GM23338 (cell line): Measurements from ENCODE around the gene NPEPL1. TPM values are rescaled to one million over a fixed set of nuclear protein-coding genes. Genes with fewer than 3 reads are reported as not detected.
A peak's percentile ranks its signal among the peaks of the same experiment; 100 is the strongest.

Experiments used
- ATAC-seq: fragments of 200-7000 bp; cut with Tn5 transposase; 3 replicates; pipeline ENCODE4 v1.9.1; 2020
- DNase-seq: peaks from one replicate; pipeline ENCODE4 v3.0.0-alpha.2; 2015; ENCODE audit warnings: low spot score
- H2AFZ ChIP-seq: fragments of 200-600 bp; sonication (generic); 2 replicates; pipeline ENCODE4 v1.8.0; 2016; ENCODE audit warnings: antibody characterized with exemption, mild to moderate bottlenecking, moderate library complexity
- H3F3A ChIP-seq: fragments of 200-600 bp; sonication (generic); replicated peaks from 2 replicates; pipeline ENCODE4 v1.8.0; 2017; ENCODE audit warnings: antibody characterized with exemption, mixed run types, low read depth
- H3K27ac ChIP-seq: fragments of 200-600 bp; sonication (generic); 2 replicates; pipeline ENCODE4 v1.6.1; 2016; ENCODE audit warnings: low read depth
- H3K27me3 ChIP-seq: fragments of 200-600 bp; sonication (generic); 2 replicates; pipeline ENCODE4 v1.8.0; 2016; ENCODE audit warnings: mild to moderate bottlenecking, mixed run types, moderate library complexity; ENCODE audit not compliant: insufficient read depth
- H3K36me3 ChIP-seq: fragments of 200-600 bp; sonication (generic); 2 replicates; pipeline ENCODE4 v1.8.0; 2016; ENCODE audit warnings: mild to moderate bottlenecking; ENCODE audit not compliant: insufficient read depth
- H3K4me1 ChIP-seq: fragments of 200-600 bp; sonication (generic); 2 replicates; pipeline ENCODE4 v1.8.0; 2016; ENCODE audit warnings: mild to moderate bottlenecking, moderate library complexity; ENCODE audit not compliant: insufficient read depth
- H3K4me2 ChIP-seq: fragments of 200-600 bp; sonication (generic); 2 replicates; pipeline ENCODE4 v1.7.1; 2017; ENCODE audit warnings: mixed run types
- H3K4me3 ChIP-seq: fragments of 200-600 bp; sonication (generic); 2 replicates; pipeline ENCODE4 v1.6.1; 2016; ENCODE audit warnings: mixed run types
- H3K79me2 ChIP-seq: fragments of 200-600 bp; sonication (generic); replicated peaks from 2 replicates; pipeline ENCODE4 v1.8.0; 2017; ENCODE audit warnings: mild to moderate bottlenecking; ENCODE audit not compliant: insufficient read depth
- H3K9me2 ChIP-seq: fragments of 200-600 bp; sonication (generic); 2 replicates; pipeline ENCODE4 v1.8.0; 2017; ENCODE audit not compliant: insufficient read depth
- H4K20me1 ChIP-seq: fragments of 200-600 bp; sonication (generic); replicated peaks from 2 replicates; pipeline ENCODE4 v1.8.0; 2017; ENCODE audit warnings: mild to moderate bottlenecking; ENCODE audit not compliant: insufficient read depth
- H3K27ac Mint-ChIP-seq: 2 replicates; pipeline ENCODE4 v1.8.0; 2020; ENCODE audit warnings: inconsistent platforms, mild to moderate bottlenecking, moderate library complexity, mixed read lengths
- H3K27me3 Mint-ChIP-seq: 3 replicates; pipeline ENCODE4 v1.8.0; 2022; ENCODE audit warnings: low read depth, mild to moderate bottlenecking, moderate library complexity, mixed read lengths, inconsistent platforms; ENCODE audit not compliant: insufficient read depth, poor library complexity
- H3K36me3 Mint-ChIP-seq: 3 replicates; pipeline ENCODE4 v1.8.0; 2021; ENCODE audit warnings: low read depth, mild to moderate bottlenecking, inconsistent platforms, moderate library complexity, mixed read lengths
- H3K4me1 Mint-ChIP-seq: 3 replicates; pipeline ENCODE4 v1.8.0; 2020; ENCODE audit warnings: mild to moderate bottlenecking, inconsistent platforms, mixed read lengths
- H3K4me3 Mint-ChIP-seq: 3 replicates; pipeline ENCODE4 v1.8.0; 2021; ENCODE audit warnings: moderate library complexity, mild to moderate bottlenecking, inconsistent platforms, mixed read lengths
- H3K9me3 Mint-ChIP-seq: 3 replicates; pipeline ENCODE4 v1.8.0; 2020; ENCODE audit warnings: moderate library complexity, mild to moderate bottlenecking, inconsistent platforms, mixed read lengths
- CREB1 ChIP-seq: fragments of 250-450 bp; sonication (Bioruptor Pico); IDR thresholded peaks from 2 replicates; pipeline ENCODE4 v1.5.0; 2020; ENCODE audit warnings: low read depth, mild to moderate bottlenecking, moderate library complexity
- EZH2 ChIP-seq: fragments of 200-600 bp; sonication (generic); IDR thresholded peaks from one replicate; pipeline ENCODE4 v1.8.0; 2017; ENCODE audit warnings: antibody characterized with exemption, mild to moderate bottlenecking, low read depth; ENCODE audit not compliant: unreplicated experiment
- NANOG ChIP-seq: IDR thresholded peaks from 2 replicates; pipeline ENCODE4 v1.6.1; 2016; ENCODE audit warnings: antibody characterized with exemption, borderline replicate concordance
- POLR2AphosphoS5 ChIP-seq: IDR thresholded peaks from 2 replicates; pipeline ENCODE4 v1.6.1; 2016; ENCODE audit warnings: antibody characterized with exemption, low read depth
- REST ChIP-seq: IDR thresholded peaks from one replicate; pipeline ENCODE4 v1.6.1; 2018; ENCODE audit warnings: antibody characterized with exemption; ENCODE audit not compliant: unreplicated experiment
- STAT1 ChIP-seq: IDR thresholded peaks from one replicate; pipeline ENCODE4 v1.6.1; 2016; ENCODE audit warnings: antibody characterized with exemption; ENCODE audit not compliant: unreplicated experiment
- ZNF114 ChIP-seq: fragments of 250-450 bp; sonication (Bioruptor Pico); IDR thresholded peaks from 2 replicates; pipeline ENCODE4 v1.5.0; 2020; ENCODE audit warnings: mild to moderate bottlenecking, moderate library complexity
- ZNF331 ChIP-seq: fragments of 250-450 bp; sonication (Bioruptor Pico); IDR thresholded peaks from 2 replicates; pipeline ENCODE4 v1.5.0; 2020; ENCODE audit warnings: low read depth, mild to moderate bottlenecking, moderate library complexity
- polyA plus RNA-seq: library from polyadenylated mRNA; unstranded; fragments of >200 nt; fragmentation: Nextera tagmentation; extraction: Ambion mirVana; gene quantifications from 2 replicates; pipeline ENCODE4 v1.2.1, GENCODE V29; 2016
- total RNA-seq: library from RNA; depleted of rRNA; stranded (reverse); fragments of >200 nt; shearing (Covaris generic); gene quantifications from 2 replicates; pipeline ENCODE4 v1.2.3, GENCODE V29; 2014
- TF ChIP-seq, protein P1 (sequence below), 2 experiments: fragments of 200-600 bp in 1 of 2; sonication (generic) in 1 of 2; conservative IDR thresholded peaks; 2 replicates each; pipeline versions ENCODE4 v1.5.1 to v1.6.1; 2016 to 2017; ENCODE audit warnings: antibody characterized with exemption in 2 of 2, low read depth in 2 of 2, mild to moderate bottlenecking in 2 of 2, moderate library complexity in 1 of 2
- TF ChIP-seq, protein P2 (sequence below): fragments of 250-450 bp; sonication (Bioruptor Pico); IDR thresholded peaks from 2 replicates; pipeline ENCODE4 v1.5.0; 2020; ENCODE audit warnings: mild to moderate bottlenecking, moderate library complexity

The NPEPL1 gene
- total and polyA plus RNA-seq, 2 experiments from 2014 or later: 23.5 to 30.0 TPM

- TF ChIP-seq REST: no peak
- no peak for TF ChIP-seq STAT1
- TF ChIP-seq CREB1: no peak
- no peak for TF ChIP-seq POLR2AphosphoS5
- no peak for TF ChIP-seq EZH2
Observed at GRCh38 chr20:58651559-58651945, 41.0 kb upstream of the NPEPL1 start (continued).

DNA sequence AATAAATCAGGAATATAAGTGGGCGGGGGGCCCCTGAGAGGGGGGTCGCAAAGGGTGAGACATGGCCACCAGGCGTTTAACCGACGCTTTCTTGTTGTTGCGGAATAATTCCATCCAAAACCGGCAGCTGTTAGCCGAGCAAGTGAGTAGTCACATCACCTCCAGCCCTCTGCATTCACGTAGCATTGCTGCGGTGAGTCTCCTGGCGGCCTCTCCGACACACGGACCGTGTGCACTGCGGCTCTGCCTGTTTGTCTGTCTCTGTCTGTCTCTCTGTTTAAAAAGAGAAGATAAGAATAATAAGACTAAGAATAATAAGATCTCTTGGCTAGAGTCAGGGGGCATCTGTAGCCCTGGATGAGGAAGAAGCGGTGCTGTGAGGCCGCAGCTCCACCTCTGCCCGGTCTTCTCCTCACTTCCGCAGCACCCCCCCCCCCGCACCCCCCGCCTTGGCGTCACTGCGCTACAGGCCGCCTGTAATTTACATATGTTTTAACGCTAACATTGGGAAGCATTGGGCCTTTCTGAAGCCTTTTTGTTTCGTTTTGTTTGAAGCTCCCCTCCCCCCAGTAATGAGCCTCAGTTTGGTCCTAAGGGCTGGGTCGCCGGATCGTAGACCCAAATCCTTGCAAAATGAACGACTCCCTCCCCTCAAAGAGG is 40.5 kb upstream of the NPEPL1 start:
- Histone ChIP-seq H2AFZ (no peak overlapping the region), H3K79me2 (peaks cover 54% of the 10 kb centered on the region)
- peaks cover 3% of the 10 kb centered on the region; the same call in 2 of the 3 replicates for H3K9me3 Mint-ChIP-seq
- TF ChIP-seq NANOG (peak; percentile 24; the same call in 1 of the 2 replicates), CREB1 (peak; percentile 78), POLR2AphosphoS5 (peak; percentile 50), ZNF331 (no peak), ZNF114 (CRISPR knock-in tag) (no peak), EZH2 (no peak), STAT1 (no peak)
- TF ChIP-seq, protein P1, sequence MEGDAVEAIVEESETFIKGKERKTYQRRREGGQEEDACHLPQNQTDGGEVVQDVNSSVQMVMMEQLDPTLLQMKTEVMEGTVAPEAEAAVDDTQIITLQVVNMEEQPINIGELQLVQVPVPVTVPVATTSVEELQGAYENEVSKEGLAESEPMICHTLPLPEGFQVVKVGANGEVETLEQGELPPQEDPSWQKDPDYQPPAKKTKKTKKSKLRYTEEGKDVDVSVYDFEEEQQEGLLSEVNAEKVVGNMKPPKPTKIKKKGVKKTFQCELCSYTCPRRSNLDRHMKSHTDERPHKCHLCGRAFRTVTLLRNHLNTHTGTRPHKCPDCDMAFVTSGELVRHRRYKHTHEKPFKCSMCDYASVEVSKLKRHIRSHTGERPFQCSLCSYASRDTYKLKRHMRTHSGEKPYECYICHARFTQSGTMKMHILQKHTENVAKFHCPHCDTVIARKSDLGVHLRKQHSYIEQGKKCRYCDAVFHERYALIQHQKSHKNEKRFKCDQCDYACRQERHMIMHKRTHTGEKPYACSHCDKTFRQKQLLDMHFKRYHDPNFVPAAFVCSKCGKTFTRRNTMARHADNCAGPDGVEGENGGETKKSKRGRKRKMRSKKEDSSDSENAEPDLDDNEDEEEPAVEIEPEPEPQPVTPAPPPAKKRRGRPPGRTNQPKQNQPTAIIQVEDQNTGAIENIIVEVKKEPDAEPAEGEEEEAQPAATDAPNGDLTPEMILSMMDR (conservative IDR thresholded peaks at IDR 0.05; ENCODE audit: low read depth in 2 of 2): no peak
- TF ChIP-seq, protein P2, sequence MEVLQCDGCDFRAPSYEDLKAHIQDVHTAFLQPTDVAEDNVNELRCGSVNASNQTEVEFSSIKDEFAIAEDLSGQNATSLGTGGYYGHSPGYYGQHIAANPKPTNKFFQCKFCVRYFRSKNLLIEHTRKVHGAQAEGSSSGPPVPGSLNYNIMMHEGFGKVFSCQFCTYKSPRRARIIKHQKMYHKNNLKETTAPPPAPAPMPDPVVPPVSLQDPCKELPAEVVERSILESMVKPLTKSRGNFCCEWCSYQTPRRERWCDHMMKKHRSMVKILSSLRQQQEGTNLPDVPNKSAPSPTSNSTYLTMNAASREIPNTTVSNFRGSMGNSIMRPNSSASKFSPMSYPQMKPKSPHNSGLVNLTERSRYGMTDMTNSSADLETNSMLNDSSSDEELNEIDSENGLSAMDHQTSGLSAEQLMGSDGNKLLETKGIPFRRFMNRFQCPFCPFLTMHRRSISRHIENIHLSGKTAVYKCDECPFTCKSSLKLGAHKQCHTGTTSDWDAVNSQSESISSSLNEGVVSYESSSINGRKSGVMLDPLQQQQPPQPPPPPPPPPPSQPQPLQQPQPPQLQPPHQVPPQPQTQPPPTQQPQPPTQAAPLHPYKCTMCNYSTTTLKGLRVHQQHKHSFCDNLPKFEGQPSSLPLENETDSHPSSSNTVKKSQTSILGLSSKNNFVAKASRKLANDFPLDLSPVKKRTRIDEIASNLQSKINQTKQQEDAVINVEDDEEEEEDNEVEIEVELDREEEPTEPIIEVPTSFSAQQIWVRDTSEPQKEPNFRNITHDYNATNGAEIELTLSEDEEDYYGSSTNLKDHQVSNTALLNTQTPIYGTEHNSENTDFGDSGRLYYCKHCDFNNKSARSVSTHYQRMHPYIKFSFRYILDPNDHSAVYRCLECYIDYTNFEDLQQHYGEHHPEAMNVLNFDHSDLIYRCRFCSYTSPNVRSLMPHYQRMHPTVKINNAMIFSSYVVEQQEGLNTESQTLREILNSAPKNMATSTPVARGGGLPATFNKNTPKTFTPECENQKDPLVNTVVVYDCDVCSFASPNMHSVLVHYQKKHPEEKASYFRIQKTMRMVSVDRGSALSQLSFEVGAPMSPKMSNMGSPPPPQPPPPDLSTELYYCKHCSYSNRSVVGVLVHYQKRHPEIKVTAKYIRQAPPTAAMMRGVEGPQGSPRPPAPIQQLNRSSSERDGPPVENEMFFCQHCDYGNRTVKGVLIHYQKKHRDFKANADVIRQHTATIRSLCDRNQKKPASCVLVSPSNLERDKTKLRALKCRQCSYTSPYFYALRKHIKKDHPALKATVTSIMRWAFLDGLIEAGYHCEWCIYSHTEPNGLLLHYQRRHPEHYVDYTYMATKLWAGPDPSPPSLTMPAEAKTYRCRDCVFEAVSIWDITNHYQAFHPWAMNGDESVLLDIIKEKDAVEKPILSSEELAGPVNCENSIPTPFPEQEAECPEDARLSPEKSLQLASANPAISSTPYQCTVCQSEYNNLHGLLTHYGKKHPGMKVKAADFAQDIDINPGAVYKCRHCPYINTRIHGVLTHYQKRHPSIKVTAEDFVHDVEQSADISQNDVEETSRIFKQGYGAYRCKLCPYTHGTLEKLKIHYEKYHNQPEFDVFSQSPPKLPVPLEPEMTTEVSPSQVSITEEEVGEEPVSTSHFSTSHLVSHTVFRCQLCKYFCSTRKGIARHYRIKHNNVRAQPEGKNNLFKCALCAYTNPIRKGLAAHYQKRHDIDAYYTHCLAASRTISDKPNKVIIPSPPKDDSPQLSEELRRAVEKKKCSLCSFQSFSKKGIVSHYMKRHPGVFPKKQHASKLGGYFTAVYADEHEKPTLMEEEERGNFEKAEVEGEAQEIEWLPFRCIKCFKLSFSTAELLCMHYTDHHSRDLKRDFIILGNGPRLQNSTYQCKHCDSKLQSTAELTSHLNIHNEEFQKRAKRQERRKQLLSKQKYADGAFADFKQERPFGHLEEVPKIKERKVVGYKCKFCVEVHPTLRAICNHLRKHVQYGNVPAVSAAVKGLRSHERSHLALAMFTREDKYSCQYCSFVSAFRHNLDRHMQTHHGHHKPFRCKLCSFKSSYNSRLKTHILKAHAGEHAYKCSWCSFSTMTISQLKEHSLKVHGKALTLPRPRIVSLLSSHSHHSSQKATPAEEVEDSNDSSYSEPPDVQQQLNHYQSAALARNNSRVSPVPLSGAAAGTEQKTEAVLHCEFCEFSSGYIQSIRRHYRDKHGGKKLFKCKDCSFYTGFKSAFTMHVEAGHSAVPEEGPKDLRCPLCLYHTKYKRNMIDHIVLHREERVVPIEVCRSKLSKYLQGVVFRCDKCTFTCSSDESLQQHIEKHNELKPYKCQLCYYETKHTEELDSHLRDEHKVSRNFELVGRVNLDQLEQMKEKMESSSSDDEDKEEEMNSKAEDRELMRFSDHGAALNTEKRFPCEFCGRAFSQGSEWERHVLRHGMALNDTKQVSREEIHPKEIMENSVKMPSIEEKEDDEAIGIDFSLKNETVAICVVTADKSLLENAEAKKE (CRISPR knock-in tag): no peak

More for the DNA sequence above, 40.5 kb upstream of the NPEPL1 start:
- peaks cover 13% of the 10 kb centered on the region for H3K27me3 ChIP-seq
- ATAC-seq (peak; percentile 48), DNase-seq (peak; percentile 97)
- H3K4me1 ChIP-seq: peaks cover 53% of the 10 kb centered on the region
- no peaks in the 10 kb centered on the region for H3F3A ChIP-seq
- peaks cover 46% of the 10 kb centered on the region for H3K4me1 Mint-ChIP-seq
- H4K20me1 ChIP-seq: no peaks in the 10 kb centered on the region
- H3K36me3 Mint-ChIP-seq: peaks cover 3% of the 10 kb centered on the region; the same call in 2 of the 3 replicates
- peak overlapping the region; percentile 78 for H3K4me2 ChIP-seq
- H3K27me3 Mint-ChIP-seq: peaks cover 13% of the 10 kb centered on the region
- H3K27ac Mint-ChIP-seq: peak overlapping the region; percentile 99
- peak overlapping the region; percentile 55 for H3K4me3 ChIP-seq
- H3K27ac ChIP-seq: peak overlapping the region; percentile 97
- H3K4me3 Mint-ChIP-seq: peak overlapping the region; percentile 99
- H3K36me3 ChIP-seq: no peaks in the 10 kb centered on the region
- no peaks in the 10 kb centered on the region for H3K9me2 ChIP-seq
